Measurements from ENCODE around the gene TMEM63B. TPM values are rescaled to one million over a fixed set of nuclear protein-coding genes. Genes with fewer than 3 reads are reported as not detected.

TMEM63B gene
- total RNA-seq, 2 experiments from 2014 or later = 11.4 to 12.8 TPM

GRCh38 chr6:44176130-44176761 is 48.9 kb downstream of the TMEM63B start:
- DNase-seq (no peak), ATAC-seq (ENCODE audit: poor library complexity) (no peak)
- Mint-ChIP-seq H3K27ac (no peak overlapping the region), H3K27me3 (no peaks in the 10 kb centered on the region), H3K9me3 (no peaks in the 10 kb centered on the region), H3K4me3 (no peak overlapping the region), H3K36me3 (ENCODE audit: low read depth) (no peaks in the 10 kb centered on the region), H3K4me1 (ENCODE audit: low read depth) (peaks cover 17% of the 10 kb centered on the region)
- intact Hi-C loops (cut with DNase I, micrococcal nuclease) = no loop called here
- Histone ChIP-seq H3K27ac (ENCODE audit: low read depth in 1 of 2, low read length in 2 of 2) (no peak overlapping the region), H3K4me1 (ENCODE audit: insufficient read depth, low read length) (peaks cover 13% of the 10 kb centered on the region), H3K36me3 (ENCODE audit: insufficient read depth, low read length) (no peaks in the 10 kb centered on the region), H3K4me3 (ENCODE audit: low read length) (no peak overlapping the region), H3K9me3 (ENCODE audit: control insufficient read depth in 1 of 2, insufficient read depth in 1 of 2, low read length in 2 of 2) (no peaks in the 10 kb centered on the region), H3K27me3 (ENCODE audit: control insufficient read depth in 1 of 2, insufficient read depth in 2 of 2, low read length in 2 of 2) (peaks cover under 1 to 5% of the 10 kb centered on the region in 2 experiments)
- ChIA-PET POLR2A (no interaction called here), CTCF (no interaction called here)
- TF ChIP-seq CTCF (IDR thresholded peaks at IDR 0.05) = no peak

- H3K9me3 ChIP-seq (ENCODE audit: control insufficient read depth in 1 of 2, insufficient read depth in 1 of 2, low read length in 2 of 2) = no peaks in the 10 kb centered on the region
- H3K27ac ChIP-seq (ENCODE audit: low read depth in 1 of 2, low read length in 2 of 2) = no peak overlapping the region
- H3K9me3 Mint-ChIP-seq = no peaks in the 10 kb centered on the region
- H3K27ac Mint-ChIP-seq = no peak overlapping the region
- ChIA-PET POLR2A (no interaction called here), CTCF (no interaction called here)
- H3K36me3 Mint-ChIP-seq (ENCODE audit: low read depth) = no peaks in the 10 kb centered on the region
- H3K4me1 Mint-ChIP-seq (ENCODE audit: low read depth) = peaks cover 10% of the 10 kb centered on the region
- intact Hi-C loops (cut with DNase I, micrococcal nuclease) = no loop called here
- no peak overlapping the region for H3K4me3 Mint-ChIP-seq
- H3K27me3 ChIP-seq (ENCODE audit: control insufficient read depth in 1 of 2, insufficient read depth in 2 of 2, low read length in 2 of 2) = peaks cover 0 to 5% of the 10 kb centered on the region in 2 experiments
- ATAC-seq (ENCODE audit: poor library complexity) (no peak), DNase-seq (peak in 3 of 14 experiments; percentile 19 to 65 (median 50))
- H3K36me3 ChIP-seq (ENCODE audit: insufficient read depth, low read length) = no peaks in the 10 kb centered on the region
- H3K4me1 ChIP-seq (ENCODE audit: insufficient read depth, low read length) = peaks cover 13% of the 10 kb centered on the region
- no peak for TF ChIP-seq CTCF (IDR thresholded peaks at IDR 0.05)
- H3K4me3 ChIP-seq (ENCODE audit: low read length) = no peak overlapping the region
- H3K27me3 Mint-ChIP-seq = no peaks in the 10 kb centered on the region
Observed at GRCh38 chr6:44176762-44177509, 49.6 kb downstream of the TMEM63B start.

DNA sequence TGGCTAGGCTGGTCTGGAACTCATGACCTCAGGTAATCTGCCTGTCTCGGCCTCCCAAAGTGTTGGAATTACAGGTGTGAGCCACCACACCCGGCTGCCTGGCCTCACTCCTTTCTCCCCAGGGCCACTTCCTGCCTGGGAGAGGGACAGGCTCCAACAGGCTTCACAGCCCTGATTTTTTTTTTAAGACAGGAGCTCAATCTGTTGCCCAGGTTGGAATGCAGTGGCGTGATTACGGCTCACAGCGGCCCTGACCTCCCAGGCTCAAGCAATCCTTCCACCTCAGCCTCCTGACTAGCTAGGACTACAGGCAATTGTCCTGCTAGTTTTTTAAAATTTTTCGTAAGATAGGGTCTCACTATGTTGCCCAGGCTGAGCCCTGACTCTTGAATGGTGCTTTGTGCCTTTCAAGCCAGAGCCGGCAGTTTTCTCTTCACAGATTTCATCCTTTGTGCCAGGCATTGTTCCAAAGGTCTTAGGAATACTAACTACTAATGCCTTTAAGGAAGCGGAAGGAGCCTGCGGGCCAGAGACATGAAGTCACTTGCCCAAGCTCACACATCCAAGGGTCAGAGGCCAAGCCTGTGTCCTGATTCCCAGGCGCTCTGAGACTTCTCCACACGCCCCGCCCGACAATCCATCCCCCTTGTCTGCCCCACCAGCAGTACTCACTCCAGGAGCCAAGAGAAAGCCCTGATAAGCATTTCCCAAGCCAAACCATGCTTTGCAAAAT is 50.5 kb downstream of the TMEM63B start:
- intact Hi-C loops (cut with DNase I, micrococcal nuclease) = no loop called here
- Histone ChIP-seq H3K27ac (ENCODE audit: low read depth in 1 of 2, low read length in 2 of 2) (no peak overlapping the region), H3K27me3 (ENCODE audit: control insufficient read depth in 1 of 2, insufficient read depth in 2 of 2, low read length in 2 of 2) (no peaks in the 10 kb centered on the region), H3K36me3 (ENCODE audit: insufficient read depth, low read length) (no peaks in the 10 kb centered on the region), H3K9me3 (ENCODE audit: control insufficient read depth in 1 of 2, insufficient read depth in 1 of 2, low read length in 2 of 2) (no peaks in the 10 kb centered on the region), H3K4me1 (ENCODE audit: insufficient read depth, low read length) (peaks cover 10% of the 10 kb centered on the region), H3K4me3 (ENCODE audit: low read length) (no peak overlapping the region)
- Mint-ChIP-seq H3K27ac (no peak overlapping the region), H3K27me3 (no peaks in the 10 kb centered on the region), H3K9me3 (no peaks in the 10 kb centered on the region), H3K36me3 (ENCODE audit: low read depth) (no peaks in the 10 kb centered on the region), H3K4me3 (no peak overlapping the region), H3K4me1 (ENCODE audit: low read depth) (peaks cover under 1% of the 10 kb centered on the region)
- ATAC-seq (ENCODE audit: poor library complexity) (no peak), DNase-seq (no peak)
- no peak for TF ChIP-seq CTCF (IDR thresholded peaks at IDR 0.05)
- ChIA-PET CTCF (no interaction called here), POLR2A (no interaction called here)
